ENCODE data around the gene HOXC6.
"Not testable (repeated sequence)": the region's sequence is repeated elsewhere in the genome, so short reads cannot be mapped to it uniquely, and the experiment has no call there.

HOXC6 gene

DNA sequence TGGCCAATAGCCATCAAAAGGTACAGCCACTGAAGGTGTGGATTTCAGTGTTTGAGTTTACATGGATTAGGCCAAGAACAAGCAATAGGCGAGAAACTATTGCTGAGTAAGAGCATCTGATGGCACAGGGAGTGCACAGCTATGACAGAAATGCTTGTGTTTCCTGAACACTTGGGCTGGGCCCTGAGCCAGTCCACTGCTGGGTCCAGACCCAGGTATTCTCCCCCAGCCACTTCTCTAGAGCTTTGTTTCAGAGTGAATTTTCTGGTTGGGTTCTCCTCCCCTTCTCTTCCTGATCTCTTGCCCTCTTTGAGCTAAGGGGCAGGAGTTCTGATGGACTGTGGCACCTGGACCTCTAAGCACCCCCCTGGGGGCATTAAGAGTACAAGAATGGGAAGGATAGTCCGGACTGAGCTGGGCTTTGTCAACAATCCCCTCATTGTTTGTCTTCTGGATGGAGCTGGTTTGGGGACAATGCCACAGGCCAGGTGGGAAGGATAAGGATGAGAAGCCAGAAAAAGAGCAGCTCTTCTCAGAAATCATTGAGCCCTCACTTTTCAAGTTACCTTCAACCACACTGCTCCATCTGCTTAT, 13.0 kb downstream of the HOXC6 start:
- DNase-seq (ENCODE audit: low read depth in 2 of 2), result no peak

DNA sequence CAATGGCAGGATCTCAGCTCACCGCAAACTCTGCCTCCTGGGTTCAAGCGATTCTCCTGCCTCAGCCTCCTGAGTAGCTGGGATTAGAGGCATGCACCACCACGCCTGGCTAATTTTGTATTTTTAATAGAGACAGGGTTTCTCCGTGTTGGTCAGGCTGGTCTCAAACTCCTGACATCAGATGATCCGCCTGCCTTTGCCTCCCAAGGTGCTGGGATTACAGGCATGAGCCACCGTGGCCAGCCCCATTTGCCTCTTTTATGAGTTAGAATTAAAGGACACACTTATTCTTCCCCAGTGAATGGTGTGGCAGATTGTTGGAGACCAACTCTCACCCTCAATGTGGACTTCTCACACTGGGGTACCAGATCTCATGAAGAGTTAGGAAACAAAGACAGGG, 13.8 kb downstream of the HOXC6 start:
- not testable (repeated sequence) for DNase-seq (ENCODE audit: low read depth in 2 of 2)

DNA sequence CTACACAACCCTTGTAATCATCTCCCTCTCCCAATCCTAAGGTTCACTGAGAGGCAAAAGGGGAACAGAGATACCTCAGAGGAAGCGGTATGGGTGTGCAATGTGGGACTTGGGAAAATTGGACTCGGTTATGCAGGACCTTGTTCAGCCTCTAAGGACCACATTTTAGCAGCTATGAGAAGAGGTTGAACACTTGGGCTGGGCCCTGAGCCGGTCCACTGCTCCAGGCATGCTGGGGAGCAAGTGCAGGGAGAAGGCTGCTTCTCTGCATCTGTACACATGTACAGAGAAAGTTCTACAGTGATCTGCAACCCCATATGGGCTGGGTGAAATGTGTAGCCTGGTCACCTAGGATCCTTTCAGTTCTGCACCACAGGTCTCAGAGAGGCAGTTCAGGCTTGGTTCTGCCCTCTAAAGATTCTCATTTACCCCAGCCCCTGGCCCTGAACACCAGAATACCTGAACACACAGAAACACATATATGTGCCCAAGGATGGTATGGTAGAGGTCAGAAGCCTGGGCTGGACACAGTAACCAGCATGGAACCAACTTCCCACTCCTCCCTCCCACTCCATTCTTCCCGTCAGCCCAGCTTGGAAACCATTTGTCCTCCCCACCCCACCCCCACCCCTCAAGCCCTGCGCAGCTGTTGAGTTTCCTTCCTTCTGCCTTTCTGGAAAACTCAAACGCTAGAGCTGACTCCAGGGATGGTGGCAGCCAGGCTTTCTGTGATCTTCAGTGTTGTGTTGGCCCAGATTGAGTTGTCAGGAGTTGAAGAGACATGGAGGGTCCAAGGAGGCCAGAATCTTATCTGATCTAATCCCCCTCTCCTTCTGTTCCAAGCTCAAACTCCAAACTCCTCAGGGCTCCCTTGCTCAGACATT, 15.0 kb downstream of the HOXC6 start:
- no peak for DNase-seq (ENCODE audit: low read depth in 2 of 2)

DNA sequence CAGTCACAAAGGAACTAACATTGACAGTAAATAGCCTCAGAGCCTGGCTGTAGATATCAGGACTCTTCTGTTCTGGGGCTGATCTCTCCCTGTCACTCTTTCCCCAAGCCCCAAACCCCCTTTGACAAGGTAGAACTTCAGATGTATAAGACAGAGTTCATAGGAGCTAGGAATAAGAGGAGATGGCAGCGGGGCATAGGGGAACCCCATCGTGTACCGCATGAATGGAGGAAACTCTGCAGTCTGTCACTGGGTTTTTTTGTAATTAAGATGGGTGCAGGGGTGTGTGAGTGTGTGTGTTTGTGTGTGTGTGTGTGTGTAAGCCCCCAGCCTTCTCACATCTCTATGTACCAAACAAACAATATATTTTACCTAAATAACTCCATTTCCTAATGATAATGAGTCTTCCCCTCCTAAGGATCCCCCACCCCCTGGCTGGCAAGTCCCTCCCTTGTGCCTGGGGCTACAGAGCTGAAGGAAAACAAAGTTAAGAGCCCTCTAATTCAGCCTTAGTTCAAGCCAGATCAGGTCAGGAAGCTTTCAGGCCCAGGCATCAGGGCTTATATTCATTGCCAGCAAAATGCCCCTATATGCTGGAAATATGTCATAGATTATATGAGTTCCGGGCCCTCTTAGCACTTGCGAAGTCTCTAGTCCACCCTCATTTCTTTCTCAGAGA, 16.3 kb downstream of the HOXC6 start:
- DNase-seq (ENCODE audit: low read depth in 2 of 2), result no peak

DNA sequence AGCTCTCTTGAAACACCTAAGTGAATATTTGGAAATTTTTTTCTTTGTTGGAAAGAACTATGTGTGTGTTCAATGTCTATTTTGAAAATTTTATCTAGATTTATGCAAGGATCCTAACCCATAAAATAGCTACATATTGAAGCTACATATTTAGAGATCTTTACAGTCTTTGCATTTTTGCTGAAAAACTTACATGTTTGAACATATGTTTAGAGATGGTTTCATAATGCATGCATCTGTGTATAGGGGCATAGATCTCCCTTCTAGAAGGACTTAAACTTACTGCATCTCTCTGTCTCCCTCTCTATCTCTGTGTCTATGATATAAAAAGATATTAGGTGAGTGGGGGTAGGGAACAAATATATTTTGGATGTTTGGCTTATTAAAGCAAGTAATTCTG, 17.2 kb downstream of the HOXC6 start:
- no peak for DNase-seq (ENCODE audit: low read depth in 2 of 2)

DNA sequence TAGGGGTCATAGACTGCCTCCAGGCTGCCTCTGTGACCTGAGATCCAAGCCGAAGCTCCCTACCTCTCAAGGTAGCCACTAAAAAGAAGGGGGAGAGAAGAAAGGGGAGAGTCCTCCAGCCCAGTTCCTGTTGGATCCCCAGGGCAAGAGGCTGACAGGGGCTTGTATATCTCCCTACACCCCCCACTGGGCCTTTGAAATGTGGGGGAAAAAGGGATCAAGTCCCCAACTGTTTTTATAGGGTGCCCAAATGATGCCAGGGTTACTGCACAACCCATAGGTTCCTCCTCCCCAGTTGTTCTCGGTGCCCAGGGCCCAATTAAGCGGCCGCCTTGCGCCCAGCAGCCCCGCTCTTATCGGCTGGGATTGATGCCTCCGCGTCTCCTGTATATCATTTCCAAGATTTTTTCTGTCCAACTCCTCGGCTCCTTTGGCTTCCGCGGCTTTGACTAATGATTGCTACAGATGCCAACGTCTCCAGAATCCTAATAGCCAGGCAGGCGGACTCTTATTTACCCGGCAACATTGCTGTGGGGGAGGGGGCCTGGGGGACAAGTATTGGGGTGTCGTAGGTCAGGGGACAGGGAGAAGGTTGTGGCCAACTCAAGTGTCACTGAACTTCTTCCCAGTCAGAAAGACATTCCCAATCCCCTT, 17.8 kb downstream of the HOXC6 start:
- DNase-seq (ENCODE audit: low read depth in 2 of 2), result no peak

DNA sequence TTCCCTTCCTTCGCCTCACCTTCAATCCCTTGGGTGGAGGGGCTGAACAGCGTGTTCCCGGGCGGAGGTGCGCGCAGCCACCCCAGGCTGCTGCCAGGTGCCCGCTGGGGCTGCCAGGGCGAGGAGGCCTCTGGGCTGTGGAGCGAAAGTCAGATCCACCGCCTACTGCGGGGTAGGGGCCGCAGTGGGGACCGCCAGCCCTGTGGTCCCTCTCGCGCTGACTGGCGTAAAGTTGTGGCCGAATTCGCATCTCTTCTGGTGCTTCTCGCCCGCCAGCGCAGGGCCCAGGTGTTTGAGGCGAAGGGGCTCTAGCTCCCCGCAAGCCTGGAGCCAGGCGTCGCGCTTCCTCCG, 18.5 kb downstream of the HOXC6 start:
- no peak for DNase-seq (ENCODE audit: low read depth in 2 of 2)

DNA sequence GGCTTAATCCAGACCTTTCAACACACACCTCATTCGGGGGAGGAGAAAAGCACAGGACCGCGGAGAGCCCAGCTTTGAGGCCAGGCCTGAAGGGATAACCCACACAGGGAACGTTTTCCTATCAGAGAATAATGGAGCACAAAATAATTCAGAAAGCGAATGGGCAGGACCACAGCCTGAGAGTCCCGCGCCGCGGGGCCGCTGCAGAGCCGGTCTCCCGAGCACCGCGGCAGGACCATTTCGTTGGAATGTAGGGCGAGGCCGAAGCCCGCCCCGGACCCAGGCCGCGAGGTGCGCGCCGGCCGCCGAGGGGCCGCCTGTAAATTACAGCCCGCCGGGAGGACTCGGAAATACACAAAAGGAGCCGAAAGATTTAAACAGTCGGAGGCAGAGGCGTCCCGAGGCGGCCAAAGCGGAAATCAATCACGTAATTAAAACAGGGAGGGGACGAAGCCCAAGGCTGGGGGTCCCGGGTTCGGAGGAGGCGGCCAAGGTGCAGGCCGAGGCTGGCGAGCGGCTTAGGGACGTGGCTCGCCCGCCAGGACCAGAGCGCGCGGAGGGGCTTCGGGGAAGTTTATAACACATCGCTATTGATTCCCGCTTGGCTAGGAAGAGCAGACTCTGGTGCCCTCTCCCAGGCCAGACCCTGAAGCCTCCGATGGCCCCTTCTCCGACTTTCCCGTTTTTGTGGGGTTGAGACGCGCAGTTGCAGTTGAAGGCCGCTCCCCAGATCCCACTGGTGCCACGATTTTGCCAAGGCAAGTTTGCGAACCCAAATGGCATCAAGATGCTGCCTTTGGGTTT, 19.1 kb downstream of the HOXC6 start:
- no peak for DNase-seq (ENCODE audit: low read depth in 2 of 2)

DNA sequence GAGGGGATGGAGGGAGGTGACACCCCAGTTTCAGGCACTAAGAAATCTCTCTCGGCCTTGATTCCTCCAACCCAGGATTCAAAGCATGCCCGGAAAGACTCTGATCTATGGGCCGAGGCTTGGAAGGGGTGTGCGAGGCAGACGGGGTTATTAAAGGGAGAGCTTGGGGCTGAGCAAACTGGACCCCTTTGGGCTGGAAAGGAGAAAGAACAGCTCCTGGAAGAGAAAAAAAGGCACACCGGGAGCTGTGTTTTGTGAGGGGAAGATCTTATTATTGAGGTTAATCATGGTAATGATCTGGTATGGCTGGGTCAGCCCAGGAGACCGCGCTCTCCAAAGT, 19.7 kb downstream of the HOXC6 start:
- DNase-seq (ENCODE audit: low read depth in 2 of 2), result no peak

DNA sequence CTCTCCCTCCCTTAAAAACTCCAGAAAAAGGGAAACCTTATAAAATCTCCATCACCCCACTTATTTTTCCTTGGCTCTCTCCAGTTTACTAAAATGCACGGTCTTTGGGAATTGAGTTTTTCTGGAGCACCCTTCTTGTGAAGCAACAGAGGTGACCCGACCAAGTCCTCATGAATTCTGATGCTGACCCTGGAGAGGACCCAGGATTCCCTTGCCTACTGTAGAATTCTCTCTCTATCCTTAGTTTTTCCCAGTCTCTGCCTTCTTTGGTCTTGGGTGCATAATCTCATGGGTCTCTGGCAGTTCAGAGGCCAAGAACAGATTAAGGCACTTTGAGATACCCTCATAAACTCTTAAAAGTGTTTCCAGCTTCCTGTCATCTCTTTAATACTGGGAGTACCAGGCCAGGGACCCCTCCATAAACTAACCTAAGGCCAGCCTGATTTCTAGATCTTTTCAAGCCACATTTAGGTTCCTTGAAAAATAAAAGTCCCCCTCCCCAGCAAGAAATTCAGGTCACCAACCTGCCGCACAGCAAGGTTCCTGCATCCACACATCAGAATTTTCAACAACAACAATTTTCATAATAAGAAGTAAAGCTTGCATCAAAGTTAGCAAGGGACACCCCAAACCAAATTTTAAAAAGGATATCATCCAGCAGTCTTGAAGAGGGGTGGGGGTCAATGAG, 20.3 kb downstream of the HOXC6 start:
- DNase-seq (ENCODE audit: low read depth in 2 of 2), result no peak

DNA sequence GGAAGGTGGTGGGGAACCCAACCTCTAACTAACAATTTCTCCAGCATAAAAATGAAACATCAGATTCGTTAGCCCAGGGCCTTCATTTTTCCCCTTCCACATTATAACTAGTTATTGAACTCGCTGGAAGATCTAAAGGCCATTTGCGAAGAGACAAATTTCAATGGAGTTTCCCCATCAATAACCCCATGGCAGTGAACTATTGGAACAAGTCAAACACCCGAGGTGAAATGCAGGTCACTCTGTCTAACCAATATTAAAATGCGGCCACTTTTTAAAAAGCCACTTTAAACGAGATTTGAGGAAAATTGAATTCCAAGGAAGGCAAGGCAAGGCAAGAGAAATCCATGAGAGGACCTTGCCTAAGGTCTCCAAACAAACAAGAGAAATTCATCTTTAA, 20.9 kb downstream of the HOXC6 start:
- no peak for DNase-seq (ENCODE audit: low read depth in 2 of 2)

DNA sequence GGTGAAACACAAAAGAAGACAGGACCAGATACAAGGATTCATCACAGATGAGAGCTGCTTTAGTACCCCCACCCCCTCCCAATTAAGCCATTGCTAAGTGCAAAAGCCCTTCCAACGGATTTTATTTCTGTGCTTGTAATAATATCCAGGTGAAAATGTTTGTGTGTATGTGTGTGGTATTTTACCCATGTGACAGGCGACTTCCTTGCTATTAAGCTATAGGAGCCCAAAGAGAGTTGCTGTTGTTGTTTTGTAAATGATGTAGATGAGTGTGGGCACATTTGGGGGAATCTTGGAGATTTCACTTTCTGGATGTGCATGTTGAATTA, 22.2 kb downstream of the HOXC6 start:
- no peak for DNase-seq (ENCODE audit: low read depth in 2 of 2)

DNA sequence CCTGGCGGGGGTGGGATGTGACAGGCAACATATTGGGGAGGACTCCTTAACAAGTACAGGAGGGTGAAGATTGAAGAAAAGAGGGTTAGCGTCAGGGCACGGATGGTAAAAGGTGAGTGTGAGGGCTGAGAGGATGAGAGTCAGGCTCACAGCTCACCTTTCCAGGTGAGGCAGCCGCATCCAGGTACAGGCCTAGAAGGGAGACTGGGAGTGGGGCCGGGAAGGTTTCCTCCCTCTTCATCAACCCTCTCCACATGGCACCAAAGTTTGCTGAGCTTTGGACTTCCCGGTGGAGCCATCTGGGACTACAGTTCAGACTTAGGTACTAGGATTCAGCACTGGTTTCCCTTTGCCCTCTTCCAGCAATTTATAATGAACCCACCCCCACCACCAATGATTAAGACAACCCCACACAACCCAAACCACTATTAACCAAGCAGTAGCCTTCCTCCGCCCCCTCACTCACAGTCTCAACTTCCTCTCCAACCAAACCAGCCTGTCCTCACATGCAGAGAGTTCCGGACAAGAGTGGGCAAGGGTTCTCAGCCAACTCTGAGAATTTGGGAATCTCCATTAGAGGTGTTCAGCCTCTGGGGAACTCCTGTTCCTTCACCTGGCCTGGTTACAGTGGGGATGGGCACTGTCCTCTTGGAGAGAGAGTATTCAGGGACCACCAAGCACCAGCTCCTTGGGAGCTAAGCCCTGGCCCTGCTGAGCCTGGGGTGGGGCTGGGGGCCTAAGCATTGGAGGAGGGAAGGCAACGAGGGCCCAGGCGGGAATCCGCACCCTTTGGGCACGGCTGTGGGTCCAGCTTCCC, 23.0 kb downstream of the HOXC6 start:
- DNase-seq (ENCODE audit: low read depth in 2 of 2), result no peak

DNA sequence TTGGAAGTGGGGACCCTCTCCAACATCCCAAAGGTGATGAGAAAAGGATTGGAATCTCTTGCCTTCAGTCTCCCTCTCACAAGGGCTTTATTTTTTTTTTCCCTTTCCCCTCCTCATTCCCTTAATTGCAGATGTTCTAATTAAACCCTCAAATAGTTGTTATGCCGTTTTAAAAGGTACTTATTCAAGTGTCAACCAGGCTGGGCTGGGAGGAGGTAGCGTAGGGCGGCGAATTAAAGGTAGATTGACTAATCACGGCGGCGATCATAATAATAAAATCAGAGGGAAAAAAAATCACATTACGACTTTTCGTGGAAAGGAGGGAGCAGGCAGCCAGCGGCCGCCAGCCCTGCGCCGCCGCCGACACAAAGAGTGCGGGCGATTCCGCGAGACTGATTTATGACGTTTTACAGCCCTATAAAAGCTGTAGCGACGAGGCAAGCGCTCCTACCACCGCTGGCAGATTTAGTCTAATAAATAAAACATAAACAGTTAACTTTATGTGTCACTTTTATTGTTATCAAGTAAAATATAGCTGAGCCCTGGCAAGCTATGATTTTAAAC, 23.7 kb downstream of the HOXC6 start:
- DNase-seq (ENCODE audit: low read depth in 2 of 2), result no peak

DNA sequence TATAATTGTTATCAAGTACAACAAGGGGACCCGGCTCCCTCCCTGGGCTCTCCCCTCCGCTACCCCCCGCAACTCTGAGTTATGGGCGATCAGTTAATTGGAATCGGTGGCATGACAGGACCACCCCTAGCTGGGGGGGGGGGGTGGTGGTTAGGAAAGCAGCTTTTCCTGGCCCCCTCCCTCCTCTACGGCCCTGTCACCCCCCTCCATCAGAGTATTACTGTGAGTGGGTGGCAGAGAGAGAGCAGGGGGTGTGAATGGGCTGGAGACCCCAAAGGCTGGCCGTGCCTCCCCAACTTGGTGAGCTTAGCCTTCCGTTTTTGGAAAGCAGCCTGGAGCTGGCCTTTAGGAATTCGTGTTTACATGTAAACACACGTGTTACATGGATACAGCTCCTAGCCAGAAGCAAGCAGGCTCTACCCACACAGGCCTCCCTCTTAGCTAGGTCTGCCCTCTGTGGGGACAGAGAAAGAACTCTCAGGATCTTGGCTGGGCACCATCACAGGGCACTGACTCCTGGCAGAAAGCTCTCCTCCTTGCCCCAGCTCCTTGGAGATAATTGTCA, 24.3 kb downstream of the HOXC6 start:
- no peak for DNase-seq (ENCODE audit: low read depth in 2 of 2)

DNA sequence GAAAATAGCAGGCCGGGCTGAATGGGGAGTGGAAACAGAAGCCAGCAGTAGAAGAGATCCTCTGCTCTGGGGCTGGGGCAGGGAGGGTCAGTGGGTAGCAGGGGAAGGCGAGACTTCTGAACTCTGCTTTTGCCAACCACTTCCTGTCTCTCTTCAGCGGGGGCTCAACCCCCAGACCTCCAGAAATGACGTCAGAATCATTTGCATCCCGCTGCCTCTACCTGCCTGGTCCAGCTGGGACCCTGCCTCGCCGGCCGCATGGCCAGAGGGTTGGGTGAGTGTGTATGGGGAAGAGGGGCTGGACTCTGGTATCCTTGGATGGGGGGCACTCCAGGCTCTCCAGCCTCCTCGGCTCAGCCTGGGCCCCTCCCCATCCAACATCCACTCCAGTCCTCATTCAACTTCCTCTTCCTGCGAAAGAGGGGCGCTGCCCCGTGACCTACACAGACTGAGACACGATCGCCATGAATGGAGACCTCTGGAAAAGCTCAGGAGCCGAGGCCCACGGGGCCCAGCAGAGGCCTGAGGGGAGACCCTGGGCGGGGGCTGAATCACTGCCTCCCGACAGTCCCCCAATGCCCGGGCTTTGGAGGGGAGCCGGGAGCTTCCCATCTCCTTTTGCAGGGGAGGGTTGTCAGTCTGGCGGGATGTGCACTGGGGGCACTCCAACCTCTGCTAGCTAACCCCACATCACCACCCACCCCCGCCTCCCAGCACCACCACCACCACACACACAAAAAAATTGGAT, 24.9 kb downstream of the HOXC6 start:
- no peak for DNase-seq (ENCODE audit: low read depth in 2 of 2)

DNA sequence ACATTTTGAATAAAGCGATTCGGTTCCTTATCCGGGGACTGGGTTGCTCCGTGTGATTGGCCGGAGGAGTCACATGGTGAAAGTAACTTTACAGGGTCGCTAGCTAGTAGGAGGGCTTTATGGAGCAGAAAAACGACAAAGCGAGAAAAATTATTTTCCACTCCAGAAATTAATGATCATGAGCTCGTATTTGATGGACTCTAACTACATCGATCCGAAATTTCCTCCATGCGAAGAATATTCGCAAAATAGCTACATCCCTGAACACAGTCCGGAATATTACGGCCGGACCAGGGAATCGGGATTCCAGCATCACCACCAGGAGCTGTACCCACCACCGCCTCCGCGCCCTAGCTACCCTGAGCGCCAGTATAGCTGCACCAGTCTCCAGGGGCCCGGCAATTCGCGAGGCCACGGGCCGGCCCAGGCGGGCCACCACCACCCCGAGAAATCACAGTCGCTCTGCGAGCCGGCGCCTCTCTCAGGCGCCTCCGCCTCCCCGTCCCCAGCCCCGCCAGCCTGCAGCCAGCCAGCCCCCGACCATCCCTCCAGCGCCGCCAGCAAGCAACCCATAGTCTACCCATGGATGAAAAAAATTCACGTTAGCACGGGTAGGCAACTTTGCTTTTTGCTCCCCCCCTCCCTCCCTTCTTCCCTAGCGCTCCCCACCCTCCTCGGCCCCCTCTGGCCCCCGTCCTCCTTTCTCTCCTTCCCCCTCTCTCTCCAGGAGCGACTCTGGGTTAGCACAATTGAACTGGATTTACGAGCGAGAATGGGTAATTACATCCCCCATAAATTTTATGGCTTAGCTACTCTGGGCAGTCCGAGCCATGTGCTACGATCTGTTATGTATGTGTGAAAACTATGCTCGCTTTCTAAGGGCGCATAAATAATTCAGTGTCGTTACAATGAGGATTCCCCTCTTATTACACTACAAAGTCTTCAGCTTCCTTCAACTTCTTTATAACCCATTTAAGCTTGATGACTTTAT, 25.8 kb downstream of the HOXC6 start, which contains the start of gene HOXC4:
Gene HOXC4 (plus strand): TSS at position 85 of the 991 bp plus-strand sequence. CDS start 88 bp downstream, at position 173.
- no peak for DNase-seq (ENCODE audit: low read depth in 2 of 2)

DNA sequence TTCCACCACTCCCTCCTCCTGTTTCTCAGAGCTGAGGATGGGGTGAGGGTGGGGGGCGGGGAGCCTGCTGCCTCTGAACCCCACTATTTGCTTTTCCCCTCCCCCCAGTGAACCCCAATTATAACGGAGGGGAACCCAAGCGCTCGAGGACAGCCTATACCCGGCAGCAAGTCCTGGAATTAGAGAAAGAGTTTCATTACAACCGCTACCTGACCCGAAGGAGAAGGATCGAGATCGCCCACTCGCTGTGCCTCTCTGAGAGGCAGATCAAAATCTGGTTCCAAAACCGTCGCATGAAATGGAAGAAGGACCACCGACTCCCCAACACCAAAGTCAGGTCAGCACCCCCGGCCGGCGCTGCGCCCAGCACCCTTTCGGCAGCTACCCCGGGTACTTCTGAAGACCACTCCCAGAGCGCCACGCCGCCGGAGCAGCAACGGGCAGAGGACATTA, 26.5 kb downstream of the HOXC6 start:
- DNase-seq (ENCODE audit: low read depth in 2 of 2), result no peak
